ENCODE results near the gene APOLD1.

APOLD1 gene

DNA sequence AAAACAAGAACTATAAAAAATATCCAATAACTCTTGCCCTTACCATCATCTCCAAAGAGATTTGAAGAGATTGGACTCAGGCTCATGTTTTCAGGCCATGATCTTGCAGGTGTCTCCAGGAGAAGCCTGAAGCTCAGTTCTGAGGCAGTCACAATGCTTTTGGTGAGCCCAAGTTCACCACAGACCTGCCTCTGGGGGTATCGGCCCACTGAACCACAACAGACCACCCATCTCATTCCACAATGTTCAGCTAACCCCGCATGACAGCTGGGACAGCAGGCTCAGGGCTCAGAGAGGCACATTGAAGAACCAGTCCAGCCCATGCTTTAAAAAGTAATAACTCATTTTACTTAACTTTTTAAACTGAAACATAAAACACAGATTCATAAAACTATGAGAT, 28.3 kb upstream of the APOLD1 start:
- TF ChIP-seq, protein P1, sequence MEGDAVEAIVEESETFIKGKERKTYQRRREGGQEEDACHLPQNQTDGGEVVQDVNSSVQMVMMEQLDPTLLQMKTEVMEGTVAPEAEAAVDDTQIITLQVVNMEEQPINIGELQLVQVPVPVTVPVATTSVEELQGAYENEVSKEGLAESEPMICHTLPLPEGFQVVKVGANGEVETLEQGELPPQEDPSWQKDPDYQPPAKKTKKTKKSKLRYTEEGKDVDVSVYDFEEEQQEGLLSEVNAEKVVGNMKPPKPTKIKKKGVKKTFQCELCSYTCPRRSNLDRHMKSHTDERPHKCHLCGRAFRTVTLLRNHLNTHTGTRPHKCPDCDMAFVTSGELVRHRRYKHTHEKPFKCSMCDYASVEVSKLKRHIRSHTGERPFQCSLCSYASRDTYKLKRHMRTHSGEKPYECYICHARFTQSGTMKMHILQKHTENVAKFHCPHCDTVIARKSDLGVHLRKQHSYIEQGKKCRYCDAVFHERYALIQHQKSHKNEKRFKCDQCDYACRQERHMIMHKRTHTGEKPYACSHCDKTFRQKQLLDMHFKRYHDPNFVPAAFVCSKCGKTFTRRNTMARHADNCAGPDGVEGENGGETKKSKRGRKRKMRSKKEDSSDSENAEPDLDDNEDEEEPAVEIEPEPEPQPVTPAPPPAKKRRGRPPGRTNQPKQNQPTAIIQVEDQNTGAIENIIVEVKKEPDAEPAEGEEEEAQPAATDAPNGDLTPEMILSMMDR (IDR thresholded peaks at IDR 0.05; ENCODE audit: low read depth, low read length): no peak
- TF ChIP-seq, protein P2, sequence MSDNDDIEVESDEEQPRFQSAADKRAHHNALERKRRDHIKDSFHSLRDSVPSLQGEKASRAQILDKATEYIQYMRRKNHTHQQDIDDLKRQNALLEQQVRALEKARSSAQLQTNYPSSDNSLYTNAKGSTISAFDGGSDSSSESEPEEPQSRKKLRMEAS (IDR thresholded peaks at IDR 0.05; ENCODE audit: low read depth, low read length): no peak
- no peak for TF ChIP-seq MYC (IDR thresholded peaks at IDR 0.05; ENCODE audit: low read depth, low read length)
- TF ChIP-seq POLR2A (IDR thresholded peaks at IDR 0.05; ENCODE audit: extremely low read depth, insufficient read length): no peak
- DNase-seq (ENCODE audit: low read depth): no peak
- H3K4me3 ChIP-seq (ENCODE audit: low read depth, low read length): no peak overlapping the region

DNA sequence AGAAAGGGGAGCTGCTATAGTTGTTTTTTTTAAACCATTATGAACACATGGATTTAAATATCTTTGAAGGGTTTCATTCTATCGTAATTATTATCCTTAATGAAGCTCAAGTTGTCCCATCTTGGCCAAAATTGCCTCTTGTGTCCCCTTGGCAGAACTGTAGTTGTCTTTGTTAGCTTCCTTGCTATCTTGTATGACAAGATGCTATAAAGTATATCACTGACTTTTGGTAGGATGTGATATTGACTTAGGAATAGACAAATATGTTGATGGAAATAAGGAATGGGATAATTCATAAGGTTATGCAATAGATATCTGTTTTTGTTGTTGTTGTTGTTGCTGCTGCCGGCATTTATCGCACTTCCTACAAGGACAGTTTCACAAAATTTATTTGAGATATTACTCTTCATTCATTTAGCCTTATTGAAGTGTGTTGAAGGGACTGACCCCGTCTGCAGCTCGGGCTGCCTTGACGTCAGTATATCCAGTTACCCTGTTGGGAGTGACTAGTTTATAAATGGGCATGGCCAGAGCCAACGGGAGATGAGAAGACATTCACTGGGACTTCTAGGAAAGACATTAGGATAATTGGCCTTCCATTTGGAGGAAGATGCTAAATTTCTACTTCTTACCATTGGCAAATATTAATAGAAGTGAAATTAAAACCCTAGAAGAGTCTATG, 26.1 kb upstream of the APOLD1 start:
- no peak overlapping the region for H3K4me3 ChIP-seq (ENCODE audit: low read depth, low read length)
- no peak for DNase-seq (ENCODE audit: low read depth)
- TF ChIP-seq, protein P2 (IDR thresholded peaks at IDR 0.05; ENCODE audit: low read depth, low read length): no peak
- TF ChIP-seq MYC (IDR thresholded peaks at IDR 0.05; ENCODE audit: low read depth, low read length) (no peak), POLR2A (IDR thresholded peaks at IDR 0.05; ENCODE audit: extremely low read depth, insufficient read length) (no peak)
- TF ChIP-seq, protein P1 (IDR thresholded peaks at IDR 0.05; ENCODE audit: low read depth, low read length): no peak

DNA sequence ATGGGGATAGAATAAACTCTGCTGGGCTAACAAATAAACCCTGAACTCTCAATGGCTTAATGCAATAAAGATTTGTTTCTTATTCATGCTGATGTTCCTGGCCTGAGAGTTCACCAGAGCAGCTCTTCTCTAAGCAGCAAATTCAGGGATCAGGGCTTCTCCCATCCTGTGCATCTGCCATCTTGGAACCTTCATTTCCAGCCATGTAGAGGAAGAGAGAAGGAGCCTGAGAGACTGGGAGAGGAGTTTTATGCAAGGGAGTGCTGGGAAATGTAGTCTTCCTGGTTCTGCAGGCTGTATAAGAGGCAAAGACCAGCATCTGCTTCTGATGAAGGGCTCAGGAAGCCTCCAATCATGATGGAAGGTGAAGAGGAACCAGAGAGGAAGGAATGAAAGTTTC, 20.6 kb upstream of the APOLD1 start:
- H3K4me3 ChIP-seq (ENCODE audit: low read depth, low read length): no peak overlapping the region
- no peak for DNase-seq (ENCODE audit: low read depth)
- TF ChIP-seq POLR2A (IDR thresholded peaks at IDR 0.05; ENCODE audit: extremely low read depth, insufficient read length) (no peak), MYC (IDR thresholded peaks at IDR 0.05; ENCODE audit: low read depth, low read length) (no peak)
- TF ChIP-seq, protein P2 (IDR thresholded peaks at IDR 0.05; ENCODE audit: low read depth, low read length): no peak
- TF ChIP-seq, protein P1 (IDR thresholded peaks at IDR 0.05; ENCODE audit: low read depth, low read length): no peak

DNA sequence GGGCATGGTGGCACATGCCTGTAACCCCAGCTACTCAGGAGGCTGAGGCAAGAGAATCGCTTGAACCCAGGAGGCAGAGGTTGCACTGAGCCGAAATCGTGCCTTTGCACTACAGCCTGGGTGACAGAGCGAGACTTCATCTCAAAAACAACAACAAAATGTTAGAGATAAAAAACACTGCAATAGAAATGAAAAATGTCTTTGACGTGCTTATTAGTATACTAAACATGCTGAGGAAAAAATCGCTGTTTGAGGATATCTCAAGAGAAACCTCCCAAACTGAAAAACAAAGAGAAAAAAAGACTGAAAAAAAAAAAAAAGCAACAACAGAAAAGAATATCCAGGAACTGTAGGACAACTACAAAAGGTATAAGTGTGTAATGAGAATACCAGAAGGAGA, 15.2 kb upstream of the APOLD1 start:
- DNase-seq (ENCODE audit: low read depth): no peak
- no peak for TF ChIP-seq POLR2A (IDR thresholded peaks at IDR 0.05; ENCODE audit: extremely low read depth, insufficient read length)
- TF ChIP-seq, protein P2 (IDR thresholded peaks at IDR 0.05; ENCODE audit: low read depth, low read length): no peak
- TF ChIP-seq MYC (IDR thresholded peaks at IDR 0.05; ENCODE audit: low read depth, low read length): no peak
- TF ChIP-seq, protein P1 (IDR thresholded peaks at IDR 0.05; ENCODE audit: low read depth, low read length): no peak
- H3K4me3 ChIP-seq (ENCODE audit: low read depth, low read length): no peak overlapping the region

DNA sequence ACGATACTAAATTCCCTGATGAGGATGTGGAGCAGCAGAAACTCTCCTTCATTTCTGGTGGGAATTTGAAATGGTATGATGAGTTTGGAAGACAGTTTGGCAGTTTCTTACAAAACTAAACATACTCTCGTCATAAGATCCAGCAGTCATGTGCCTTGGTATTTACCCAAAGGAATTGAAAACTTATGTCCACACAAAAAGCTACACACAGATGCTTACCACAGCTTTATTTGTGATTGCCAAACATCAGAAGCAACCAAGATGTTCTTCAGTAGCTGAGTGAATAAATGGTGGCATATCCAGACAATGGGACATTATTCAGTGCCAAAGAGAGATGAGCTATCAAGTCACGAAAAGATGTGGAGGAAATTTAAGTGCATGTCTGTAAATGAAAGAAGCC, 10.7 kb upstream of the APOLD1 start:
- no peak overlapping the region for H3K4me3 ChIP-seq (ENCODE audit: low read depth, low read length)
- no peak for DNase-seq (ENCODE audit: low read depth)
- TF ChIP-seq MYC (IDR thresholded peaks at IDR 0.05; ENCODE audit: low read depth, low read length) (no peak), POLR2A (IDR thresholded peaks at IDR 0.05; ENCODE audit: extremely low read depth, insufficient read length) (no peak)
- TF ChIP-seq, protein P1 (IDR thresholded peaks at IDR 0.05; ENCODE audit: low read depth, low read length): no peak
- TF ChIP-seq, protein P2 (IDR thresholded peaks at IDR 0.05; ENCODE audit: low read depth, low read length): no peak

Measured in NB4 (cell line).